WERI-Rb-1 (cell line): ENCODE measurements around the gene RELN.
"Not testable (repeated sequence)": the region's sequence is repeated elsewhere in the genome, so short reads cannot be mapped to it uniquely, and the experiment has no call there.

Source experiments
- DNase-seq: peaks from one replicate; pipeline ENCODE4 v3.0.0-alpha.2; 2020
- H3K27ac ChIP-seq: fragments of 250-450 bp; sonication (Bioruptor Pico); 2 replicates; pipeline ENCODE4 v1.5.1; 2020; ENCODE audit warnings: mild to moderate bottlenecking, moderate library complexity
- H3K27me3 ChIP-seq: fragments of 250-450 bp; sonication (Bioruptor Pico); 2 replicates; pipeline ENCODE4 v1.5.1; 2021; ENCODE audit warnings: mild to moderate bottlenecking, low read depth, moderate library complexity; ENCODE audit not compliant: insufficient read depth, severe bottlenecking
- H3K36me3 ChIP-seq: fragments of 250-450 bp; sonication (Bioruptor Pico); 2 replicates; pipeline ENCODE4 v1.5.1; 2020; ENCODE audit warnings: mild to moderate bottlenecking, moderate library complexity
- H3K4me3 ChIP-seq: 2 replicates; pipeline ENCODE4 v1.5.1; 2011; ENCODE audit warnings: low read depth, mild to moderate bottlenecking, control low read depth, low read length
- H3K9me3 ChIP-seq: fragments of 250-450 bp; sonication (Bioruptor Pico); 2 replicates; pipeline ENCODE4 v1.5.1; 2021; ENCODE audit warnings: mild to moderate bottlenecking, moderate library complexity; ENCODE audit not compliant: severe bottlenecking
- TF ChIP-seq, protein P1 (sequence below): IDR thresholded peaks from 2 replicates; pipeline ENCODE4 v1.5.1; 2011; ENCODE audit warnings: low read depth, mild to moderate bottlenecking, control low read depth, inconsistent platforms, low read length

RELN gene

DNA sequence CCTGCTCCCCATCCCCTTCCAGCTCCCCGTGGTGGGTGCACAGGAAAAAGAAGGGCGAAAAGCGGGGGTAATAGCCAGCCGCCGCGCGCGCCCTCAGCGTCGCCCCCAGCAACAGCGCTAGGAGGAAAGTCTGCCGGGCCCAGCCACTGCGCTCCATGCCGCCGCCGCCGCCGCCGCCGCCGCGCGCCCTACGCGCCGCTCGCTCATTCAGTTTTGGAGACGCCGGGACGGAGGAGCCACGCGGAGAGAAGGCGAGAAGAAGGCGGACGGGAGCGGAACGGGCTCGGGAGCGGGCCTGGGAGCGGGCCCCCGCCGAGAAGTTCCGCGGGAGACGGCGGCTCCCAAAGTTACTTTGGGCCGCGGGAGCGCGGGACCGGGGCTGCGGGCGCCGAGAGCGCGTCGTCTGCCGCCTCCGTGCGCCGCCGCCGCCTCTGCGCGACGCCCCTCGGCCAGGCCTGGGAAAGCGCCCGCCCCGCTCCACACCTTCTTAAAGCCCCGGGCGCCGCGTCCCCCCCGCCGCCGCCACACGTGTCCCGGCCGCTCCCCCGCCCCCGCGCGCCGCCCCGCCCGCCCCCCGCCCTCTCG is at the start of gene RELN:
Gene RELN (minus strand): TSS at position 459 of the 585 bp plus-strand sequence. CDS start 302 bp downstream, at position 157.
- H3K27me3 ChIP-seq, result peaks cover 12% of the 10 kb centered on the region
- peak within 1 kb of the TSS; percentile 69 for H3K4me3 ChIP-seq

GRCh38 chr7:104038136-104038535 is 48.7 kb upstream of the RELN start:
- Histone ChIP-seq H3K4me3 (no peak overlapping the region), H3K27me3 (no peaks in the 10 kb centered on the region), H3K9me3 (no peaks in the 10 kb centered on the region), H3K36me3 (no peaks in the 10 kb centered on the region), H3K27ac (no peak overlapping the region)
- TF ChIP-seq, protein P1, sequence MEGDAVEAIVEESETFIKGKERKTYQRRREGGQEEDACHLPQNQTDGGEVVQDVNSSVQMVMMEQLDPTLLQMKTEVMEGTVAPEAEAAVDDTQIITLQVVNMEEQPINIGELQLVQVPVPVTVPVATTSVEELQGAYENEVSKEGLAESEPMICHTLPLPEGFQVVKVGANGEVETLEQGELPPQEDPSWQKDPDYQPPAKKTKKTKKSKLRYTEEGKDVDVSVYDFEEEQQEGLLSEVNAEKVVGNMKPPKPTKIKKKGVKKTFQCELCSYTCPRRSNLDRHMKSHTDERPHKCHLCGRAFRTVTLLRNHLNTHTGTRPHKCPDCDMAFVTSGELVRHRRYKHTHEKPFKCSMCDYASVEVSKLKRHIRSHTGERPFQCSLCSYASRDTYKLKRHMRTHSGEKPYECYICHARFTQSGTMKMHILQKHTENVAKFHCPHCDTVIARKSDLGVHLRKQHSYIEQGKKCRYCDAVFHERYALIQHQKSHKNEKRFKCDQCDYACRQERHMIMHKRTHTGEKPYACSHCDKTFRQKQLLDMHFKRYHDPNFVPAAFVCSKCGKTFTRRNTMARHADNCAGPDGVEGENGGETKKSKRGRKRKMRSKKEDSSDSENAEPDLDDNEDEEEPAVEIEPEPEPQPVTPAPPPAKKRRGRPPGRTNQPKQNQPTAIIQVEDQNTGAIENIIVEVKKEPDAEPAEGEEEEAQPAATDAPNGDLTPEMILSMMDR, result no peak
- no peak for DNase-seq

More for the DNA sequence above, at the start of gene RELN:
- H3K9me3 ChIP-seq, result no peaks in the 10 kb centered on the region
- H3K36me3 ChIP-seq, result no peaks in the 10 kb centered on the region
- TF ChIP-seq, protein P1, result no peak
- peak within 1 kb of the TSS; percentile 32; the same call in 1 of the 2 replicates for H3K27ac ChIP-seq
- peak; percentile 57 for DNase-seq

- not testable (repeated sequence) for H3K36me3 ChIP-seq, DNase-seq, H3K9me3 ChIP-seq, H3K27me3 ChIP-seq, H3K4me3 ChIP-seq, H3K27ac ChIP-seq
These were observed 47.4 kb upstream of the RELN start for GRCh38 chr7:104036889-104037288.

- DNase-seq, result no peak
- Histone ChIP-seq H3K36me3 (no peaks in the 10 kb centered on the region), H3K9me3 (no peaks in the 10 kb centered on the region), H3K4me3 (no peak overlapping the region), H3K27me3 (no peaks in the 10 kb centered on the region), H3K27ac (no peak overlapping the region)
- TF ChIP-seq, protein P1, result no peak
These were observed 45.9 kb upstream of the RELN start for GRCh38 chr7:104035351-104035750.

DNA sequence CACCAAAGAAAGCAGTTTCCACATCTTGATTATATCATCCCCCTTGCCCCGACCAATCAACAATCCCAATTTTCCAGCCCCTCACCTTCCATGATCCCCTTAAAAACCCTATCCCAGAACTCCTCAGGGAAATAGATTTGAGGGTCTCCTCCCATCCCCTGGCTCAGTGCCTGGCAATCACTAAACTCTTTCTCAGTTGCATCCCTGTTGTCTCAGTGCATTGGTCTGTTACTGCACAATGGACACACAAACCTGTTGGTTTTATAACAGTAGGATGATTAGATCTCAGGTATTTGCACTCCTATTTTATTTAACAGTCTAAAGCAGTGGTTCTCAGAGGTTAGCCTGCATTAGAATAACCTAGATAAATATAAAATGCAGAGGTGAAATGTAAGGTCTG is 45.2 kb upstream of the RELN start:
- H3K36me3 ChIP-seq, result no peaks in the 10 kb centered on the region
- DNase-seq, result no peak
- no peaks in the 10 kb centered on the region for H3K27me3 ChIP-seq
- H3K9me3 ChIP-seq, result no peaks in the 10 kb centered on the region
- TF ChIP-seq, protein P1, result no peak
- H3K4me3 ChIP-seq, result no peak overlapping the region
- H3K27ac ChIP-seq, result no peak overlapping the region

- H3K9me3 ChIP-seq, result no peaks in the 10 kb centered on the region
- no peak overlapping the region for H3K27ac ChIP-seq
- TF ChIP-seq, protein P1, result no peak
- no peak for DNase-seq
- no peak overlapping the region for H3K4me3 ChIP-seq
- no peaks in the 10 kb centered on the region for H3K27me3 ChIP-seq
- no peaks in the 10 kb centered on the region for H3K36me3 ChIP-seq
These were observed 44.4 kb upstream of the RELN start for GRCh38 chr7:104033837-104034236.
